ENCODE data around the gene FAM222A. TPM values are rescaled to one million over a fixed set of nuclear protein-coding genes. Genes with fewer than 3 reads are reported as not detected.

FAM222A gene
- total and polyA plus RNA-seq, 12 donors: 9.2 to 57.8 (median 25.3) TPM

GRCh38 chr12:109744026-109744425 is 30.4 kb downstream of the FAM222A start:
- DNase-seq: peak in 3 of 7 donors; percentile 17 to 45 (median 18)
- TF ChIP-seq POLR2A (IDR thresholded peaks at IDR 0.05) (no peak), CTCF (IDR thresholded peaks at IDR 0.05) (no peak)
- Histone ChIP-seq H3K27ac (peak overlapping the region in 1 of 5 donors; percentile 12), H3K4me1 (replicated peaks in 1 of 2) (peaks cover 23 to 46% of the 10 kb centered on the region in 2 donors), H3K27me3 (no peaks in the 10 kb centered on the region), H3K9me3 (replicated peaks in 1 of 3) (no peaks in the 10 kb centered on the region), H3K4me3 (no peak overlapping the region), H3K36me3 (replicated peaks in 1 of 2) (no peaks in the 10 kb centered on the region)
- 95 to 97% (median 96%) methylated on average over 10 to 14 of the region's 14 CpGs for WGBS, 4 donors
- intact Hi-C loops (cut with DNase I): no loop called here

GRCh38 chr12:109744986-109745942 is 31.6 kb downstream of the FAM222A start:
- intact Hi-C loops (cut with DNase I): no loop called here

GRCh38 chr12:109752117-109753053 is 38.8 kb downstream of the FAM222A start:
- intact Hi-C loops (cut with DNase I): no loop called here
- 44 to 55% (median 44%) methylated on average over 5 to 6 of the region's 6 CpGs for WGBS, 4 donors
- TF ChIP-seq POLR2A (IDR thresholded peaks at IDR 0.05) (no peak), CTCF (IDR thresholded peaks at IDR 0.05) (no peak)

More at GRCh38 chr12:109744986-109745942, 31.6 kb downstream of the FAM222A start:
- Histone ChIP-seq H3K27me3 (no peaks in the 10 kb centered on the region), H3K36me3 (replicated peaks in 1 of 2) (no peaks in the 10 kb centered on the region), H3K27ac (peak overlapping the region in 2 of 5 donors; percentile 10 to 17), H3K9me3 (replicated peaks in 1 of 3) (no peaks in the 10 kb centered on the region), H3K4me1 (replicated peaks in 1 of 2) (peaks cover 13 to 34% of the 10 kb centered on the region in 2 donors), H3K4me3 (no peak overlapping the region)
- WGBS, 4 donors: 54 to 68% (median 60%) methylated on average over 8 of the region's 8 CpGs
- peak in 6 of 7 donors; percentile 5 to 53 (median 17) for DNase-seq
- no peak for TF ChIP-seq CTCF (IDR thresholded peaks at IDR 0.05)
- no peak for TF ChIP-seq POLR2A (IDR thresholded peaks at IDR 0.05)

More at GRCh38 chr12:109752117-109753053, 38.8 kb downstream of the FAM222A start:
- peak overlapping the region in 4 of 5 donors; percentile 29 to 78 (median 70) for H3K27ac ChIP-seq
- peak; percentile 23 to 85 (median 47) for DNase-seq
- no peaks in the 10 kb centered on the region for H3K36me3 ChIP-seq (replicated peaks in 1 of 2)
- peaks cover 0 to 11% (median 0%) of the 10 kb centered on the region in 3 donors for H3K9me3 ChIP-seq (replicated peaks in 1 of 3)
- no peak overlapping the region for H3K4me3 ChIP-seq
- peaks cover 12 to 47% of the 10 kb centered on the region in 2 donors for H3K4me1 ChIP-seq (replicated peaks in 1 of 2)
- H3K27me3 ChIP-seq: no peaks in the 10 kb centered on the region
